Stimulated activated CD4-positive, alpha-beta T cell treated with anti-CD3 and anti-CD28 coated beads, Interleukin-1b, Interleukin-23, amount 100 ng/mL, for 24 hours (primary cell): ENCODE measurements around the gene CRIM1.

Experiments
- DNase-seq, 4 experiments: peaks; one replicate each; pipeline ENCODE4 v3.0.0-alpha.2; 2020; ENCODE audit warnings: low read depth in 4 of 4, low spot score in 1 of 4

The CRIM1 gene

DNA sequence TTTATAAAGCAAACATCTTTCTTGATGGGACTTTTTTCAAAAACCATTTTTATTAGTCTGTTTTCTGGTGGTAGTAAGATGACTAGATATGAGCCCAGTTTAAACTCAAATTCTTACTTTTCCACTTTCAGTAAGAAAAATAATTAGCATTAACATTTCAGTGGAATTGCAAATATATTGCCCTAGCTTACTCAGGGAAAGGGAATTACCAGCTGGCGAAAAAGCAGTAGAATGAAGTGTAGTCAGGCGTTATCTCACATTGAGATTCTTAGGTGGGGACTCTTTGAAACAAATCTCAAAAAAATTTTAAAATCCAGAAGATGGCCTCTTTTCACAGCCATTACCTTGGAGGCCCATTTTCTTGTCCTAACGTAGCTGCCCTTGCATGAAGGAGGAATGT, 65.8 kb downstream of the CRIM1 start:
- DNase-seq = no peak

DNA sequence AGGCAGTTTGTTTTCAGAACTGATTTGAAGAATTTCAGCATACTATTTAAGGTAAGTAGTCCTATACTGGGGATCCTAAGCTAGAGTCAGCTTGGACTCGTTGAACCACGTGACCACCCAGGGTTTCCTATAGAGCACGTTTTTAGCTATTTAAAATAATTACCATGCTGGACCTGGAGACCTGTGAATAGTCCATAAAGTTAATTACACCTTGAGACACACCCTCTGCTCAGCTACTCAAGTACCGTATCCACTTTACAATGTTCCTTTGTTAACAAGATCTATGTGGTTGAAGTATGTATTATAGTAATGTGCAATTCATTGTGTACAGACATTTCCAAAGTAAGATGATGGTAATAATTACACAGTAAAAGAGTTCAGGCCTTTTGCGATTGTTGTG, 67.6 kb downstream of the CRIM1 start:
- no peak for DNase-seq

DNA sequence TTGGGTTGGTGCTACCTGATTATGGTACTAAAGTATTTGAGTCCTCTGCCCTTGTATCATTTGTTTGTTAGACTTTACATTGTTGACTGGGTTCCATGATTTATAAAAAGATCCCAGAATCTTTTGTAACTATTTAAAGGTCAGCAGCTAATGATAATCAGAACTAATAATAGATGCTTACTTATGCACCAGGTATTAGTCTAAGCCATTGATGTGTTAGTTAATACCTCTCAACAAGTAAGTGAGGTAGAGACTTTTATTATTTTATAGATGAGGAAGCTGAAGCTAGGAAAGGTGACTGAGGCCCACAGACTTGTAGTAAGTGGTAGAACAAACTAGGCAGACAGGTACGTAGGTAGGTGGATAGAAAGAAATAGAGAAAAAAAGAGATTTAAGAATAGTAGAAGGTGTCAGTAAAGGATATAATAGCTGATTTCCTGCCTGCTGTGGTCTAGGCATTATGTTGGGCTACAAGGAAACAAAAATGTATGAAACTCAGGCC, 68.1 kb downstream of the CRIM1 start:
- no peak for DNase-seq

DNA sequence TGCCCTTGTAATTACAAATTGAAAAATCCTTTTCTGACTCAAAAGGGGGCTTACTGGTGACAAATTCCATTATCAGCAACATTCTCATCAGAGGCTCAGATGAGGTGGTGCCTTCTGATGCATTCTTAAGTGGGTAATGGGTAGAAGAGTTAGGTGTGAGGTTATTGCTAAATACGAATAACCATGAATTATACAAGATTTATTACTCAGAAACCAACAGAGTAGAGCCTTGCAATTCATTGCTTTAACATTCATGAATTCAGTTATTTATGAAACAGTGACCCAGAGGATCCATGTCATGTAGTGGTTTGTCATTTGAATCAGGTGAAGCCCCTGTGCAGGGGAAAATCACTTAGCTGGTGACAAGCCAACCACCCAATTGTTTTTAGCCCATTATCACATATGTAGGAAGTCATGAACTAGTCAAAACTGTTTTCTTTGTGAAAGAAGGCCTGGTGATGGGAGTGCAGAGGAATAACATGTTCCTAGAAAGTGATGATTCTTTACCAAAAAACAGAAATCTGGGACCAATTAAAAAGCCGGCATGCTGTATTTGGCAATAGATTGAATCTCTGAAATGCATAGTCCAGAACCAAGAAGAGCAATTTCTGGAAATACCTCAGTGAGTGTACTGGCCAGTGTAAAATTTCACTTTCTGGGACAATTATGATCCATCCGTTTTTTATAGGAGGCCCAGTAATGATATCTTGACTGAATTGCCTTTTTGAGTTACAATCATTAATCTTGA, 70.2 kb downstream of the CRIM1 start:
- DNase-seq = no peak

DNA sequence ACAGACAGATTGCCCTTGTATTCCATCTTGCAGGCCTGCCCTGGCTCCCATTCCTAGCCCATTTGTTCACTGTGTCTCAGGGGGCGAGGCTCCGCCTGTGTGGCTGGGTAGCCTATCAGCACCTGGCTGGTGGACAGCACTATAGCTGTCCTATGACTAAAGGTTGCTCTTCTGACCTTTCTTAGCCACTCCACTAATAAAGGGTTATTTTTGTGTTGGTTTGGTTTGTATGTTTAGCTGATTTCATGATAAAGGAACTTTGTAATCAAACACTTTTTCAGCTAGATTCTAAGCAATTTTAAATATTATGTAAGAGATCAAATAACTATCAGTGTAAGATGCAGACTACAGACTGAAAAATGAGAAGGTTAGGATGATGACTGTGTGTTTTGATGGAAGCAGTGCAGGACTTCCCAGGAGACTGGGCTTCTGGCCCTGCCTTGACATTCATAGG, 72.2 kb downstream of the CRIM1 start:
- no peak for DNase-seq

DNA sequence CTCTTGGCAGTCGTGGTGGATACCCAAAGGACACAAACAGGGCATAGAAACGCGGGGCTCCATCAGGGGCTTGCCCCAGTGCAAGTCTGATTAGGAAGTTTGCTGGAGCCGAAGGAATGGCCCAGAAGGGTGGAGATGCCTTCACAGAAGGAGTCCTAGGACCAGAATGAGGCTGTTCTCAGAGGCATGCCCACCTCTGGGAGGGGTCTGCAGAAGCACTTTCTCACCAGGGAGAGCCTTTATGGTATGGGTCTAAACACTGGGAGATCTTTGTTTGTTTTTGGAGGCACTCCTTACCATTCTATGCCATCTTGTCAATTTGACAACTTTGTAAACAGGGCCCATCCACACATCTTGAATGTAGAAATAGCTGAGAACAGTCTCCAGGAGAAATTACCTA, 75.0 kb downstream of the CRIM1 start:
- DNase-seq = no peak

DNA sequence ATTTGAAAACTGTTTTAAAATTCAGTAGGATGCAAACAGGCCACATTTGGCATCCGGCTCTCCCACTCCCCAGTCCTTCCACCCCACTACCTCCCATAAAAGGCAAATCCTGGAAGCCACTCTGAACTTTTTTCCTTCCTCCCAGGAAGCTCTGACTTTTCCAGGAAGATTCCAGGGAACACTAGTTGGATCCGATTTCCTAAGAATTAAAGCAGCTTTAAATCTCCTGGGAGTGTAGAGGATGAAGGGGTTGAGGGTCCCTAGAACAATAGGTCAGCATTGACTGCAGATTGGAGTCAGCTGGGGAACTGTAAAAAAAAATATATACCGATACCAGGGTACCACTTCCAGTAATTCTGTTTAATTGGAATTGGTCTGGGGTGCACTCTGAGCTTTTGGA, 76.9 kb downstream of the CRIM1 start:
- DNase-seq = no peak

DNA sequence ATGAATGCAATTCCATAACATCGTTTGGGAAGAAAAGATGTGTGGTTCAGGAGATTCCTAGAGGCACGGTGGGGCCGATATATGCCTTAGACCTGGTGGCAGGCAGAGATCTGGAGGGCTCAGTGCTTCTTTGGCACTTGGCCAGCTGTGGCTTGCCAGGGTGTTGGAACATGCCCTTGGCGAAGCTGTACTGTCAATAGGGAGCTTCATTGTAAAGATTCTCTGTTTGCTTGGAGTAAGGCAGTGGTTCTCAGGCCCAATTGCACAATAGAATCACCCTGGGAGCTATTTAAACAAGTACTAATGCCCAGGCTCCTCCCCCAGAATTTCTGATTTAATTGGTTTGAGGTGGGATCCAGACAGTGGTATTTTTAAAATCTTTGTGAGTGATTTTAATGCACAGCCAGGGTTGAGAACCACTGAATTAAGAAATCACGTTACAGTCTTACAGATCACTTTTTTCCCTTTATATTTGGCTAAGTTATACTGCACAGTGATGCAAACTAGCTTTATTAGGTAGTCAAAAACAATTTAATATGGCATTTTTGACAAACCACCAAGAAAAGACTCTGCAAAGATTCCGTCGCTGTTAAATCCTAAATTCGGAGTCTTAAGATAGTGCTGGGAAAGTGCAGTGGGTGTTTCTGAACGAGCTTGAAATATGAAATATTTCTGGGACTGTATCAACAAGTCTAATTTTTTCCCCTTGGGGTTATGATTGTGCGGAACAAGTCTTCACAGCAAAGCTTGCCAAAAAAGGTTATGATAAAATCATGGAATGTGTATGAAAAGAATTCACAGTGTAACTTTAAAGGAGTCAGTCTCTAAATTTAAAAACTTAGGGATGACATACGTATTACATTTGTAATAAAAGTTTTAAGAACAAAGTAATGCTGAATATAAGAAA, 78.0 kb downstream of the CRIM1 start:
- DNase-seq = no peak

DNA sequence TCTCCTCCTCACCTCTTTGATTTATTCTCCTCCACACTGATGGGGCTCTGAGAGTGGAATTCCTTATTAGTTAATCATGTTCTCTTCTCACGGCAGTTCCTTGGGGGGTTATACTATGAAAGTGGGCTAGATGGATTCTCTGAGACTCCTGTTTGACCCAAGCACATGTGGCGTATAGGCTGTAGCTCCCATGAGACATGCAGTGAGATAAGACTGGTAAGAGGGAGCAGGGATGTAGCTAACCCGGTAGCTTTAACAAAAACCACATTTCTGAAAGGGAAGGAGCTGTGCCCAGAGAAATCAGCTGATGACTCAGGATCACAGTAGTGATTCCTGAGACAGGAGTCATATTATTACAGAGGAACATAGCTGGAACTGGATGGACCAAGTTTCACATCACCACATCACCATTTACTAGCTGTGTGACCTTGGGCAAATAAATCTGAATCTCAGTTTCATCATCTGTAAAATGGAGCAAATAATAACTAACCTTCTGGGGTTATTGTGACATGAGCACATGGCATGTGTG, 82.9 kb downstream of the CRIM1 start:
- no peak for DNase-seq

DNA sequence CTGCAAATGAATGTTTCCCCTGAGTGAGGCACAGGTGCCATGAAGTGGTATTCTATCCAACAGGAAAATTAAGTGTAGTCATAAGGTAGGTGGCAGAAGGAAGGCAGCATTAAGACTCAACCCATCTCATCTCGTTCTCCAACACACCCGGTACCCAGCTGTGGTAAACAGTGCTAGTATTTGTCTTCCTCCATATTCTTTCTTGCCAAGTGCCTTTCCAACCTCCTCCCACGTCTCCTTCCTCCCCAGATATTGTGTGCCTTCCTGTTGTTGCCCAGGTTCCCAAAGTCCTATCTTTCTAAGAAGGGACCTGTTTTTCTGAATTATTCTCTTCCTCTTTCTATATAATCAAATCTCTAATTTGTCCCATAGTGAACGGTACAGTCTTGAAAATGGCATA, 83.5 kb downstream of the CRIM1 start:
- no peak for DNase-seq

DNA sequence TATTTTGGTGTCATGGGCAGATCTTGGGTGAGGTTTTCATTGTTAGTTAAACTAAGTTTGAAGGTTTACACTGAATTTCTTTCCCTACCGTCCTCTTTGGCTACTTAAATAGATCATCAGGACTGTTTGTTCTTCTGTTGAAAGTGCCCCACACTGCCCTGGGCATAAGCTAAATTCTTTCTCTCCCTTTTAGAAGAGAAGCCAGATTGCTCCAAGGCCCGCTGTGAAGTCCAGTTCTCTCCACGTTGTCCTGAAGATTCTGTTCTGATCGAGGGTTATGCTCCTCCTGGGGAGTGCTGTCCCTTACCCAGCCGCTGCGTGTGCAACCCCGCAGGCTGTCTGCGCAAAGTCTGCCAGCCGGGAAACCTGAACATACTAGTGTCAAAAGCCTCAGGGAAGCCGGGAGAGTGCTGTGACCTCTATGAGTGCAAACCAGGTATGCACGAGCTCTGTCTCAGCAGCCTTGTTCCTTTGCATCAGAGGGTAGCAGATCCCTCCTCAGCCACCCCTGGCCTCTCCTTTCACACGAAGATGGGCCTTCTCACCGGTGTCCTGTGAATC, 85.6 kb downstream of the CRIM1 start:
- DNase-seq = no peak

DNA sequence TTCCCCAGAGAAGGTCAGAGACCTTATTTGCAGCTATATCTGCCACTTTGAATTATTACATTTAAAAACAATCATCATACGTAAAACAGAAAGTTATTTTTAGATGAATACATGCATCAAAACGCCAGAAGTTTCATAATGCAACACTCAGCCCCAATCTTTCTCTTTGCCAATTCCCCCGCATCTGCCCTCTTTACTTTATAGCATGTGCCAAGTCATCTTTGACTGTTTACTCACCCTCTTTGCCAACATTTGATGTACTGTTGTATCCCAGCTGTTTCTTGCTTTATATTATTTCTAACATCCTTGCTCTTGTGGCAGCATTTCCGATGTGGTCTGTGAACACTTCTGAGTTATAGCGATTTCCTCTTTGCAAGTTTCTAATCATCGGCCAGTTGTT, 86.2 kb downstream of the CRIM1 start:
- DNase-seq = no peak

DNA sequence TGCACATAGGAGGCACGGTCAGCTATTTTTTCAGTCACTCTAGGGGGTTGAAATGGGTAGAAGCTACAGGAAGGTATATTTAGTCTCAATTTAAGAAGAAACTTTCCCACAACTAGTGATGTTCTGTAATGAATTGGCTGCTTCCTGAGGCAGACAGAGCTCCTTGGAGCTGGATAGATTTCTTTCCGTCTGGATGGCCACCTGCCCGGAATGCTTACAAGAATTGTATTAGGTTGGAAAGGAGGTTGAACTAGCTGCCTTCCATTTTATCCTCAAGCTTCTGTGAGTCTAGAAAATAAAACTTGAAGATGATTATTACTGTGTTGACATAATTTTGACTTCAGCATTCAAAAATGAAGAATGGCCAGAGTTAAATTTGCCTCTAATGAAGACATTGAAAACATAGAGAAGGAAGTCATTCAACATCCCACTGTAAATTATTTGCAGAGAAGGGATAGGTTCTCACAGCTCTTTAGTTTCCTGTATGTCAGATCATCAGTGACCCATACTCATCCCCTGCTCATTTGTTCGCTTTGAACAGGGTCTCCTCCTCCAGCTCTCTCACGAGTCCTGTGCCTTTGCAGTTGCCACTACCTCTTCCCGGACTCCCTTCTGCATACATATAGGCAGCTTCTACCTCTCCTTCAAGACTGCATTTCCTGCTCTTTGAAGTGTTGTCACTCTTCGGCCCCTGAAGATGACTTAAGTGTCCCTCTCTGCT, 88.8 kb downstream of the CRIM1 start:
- no peak for DNase-seq

DNA sequence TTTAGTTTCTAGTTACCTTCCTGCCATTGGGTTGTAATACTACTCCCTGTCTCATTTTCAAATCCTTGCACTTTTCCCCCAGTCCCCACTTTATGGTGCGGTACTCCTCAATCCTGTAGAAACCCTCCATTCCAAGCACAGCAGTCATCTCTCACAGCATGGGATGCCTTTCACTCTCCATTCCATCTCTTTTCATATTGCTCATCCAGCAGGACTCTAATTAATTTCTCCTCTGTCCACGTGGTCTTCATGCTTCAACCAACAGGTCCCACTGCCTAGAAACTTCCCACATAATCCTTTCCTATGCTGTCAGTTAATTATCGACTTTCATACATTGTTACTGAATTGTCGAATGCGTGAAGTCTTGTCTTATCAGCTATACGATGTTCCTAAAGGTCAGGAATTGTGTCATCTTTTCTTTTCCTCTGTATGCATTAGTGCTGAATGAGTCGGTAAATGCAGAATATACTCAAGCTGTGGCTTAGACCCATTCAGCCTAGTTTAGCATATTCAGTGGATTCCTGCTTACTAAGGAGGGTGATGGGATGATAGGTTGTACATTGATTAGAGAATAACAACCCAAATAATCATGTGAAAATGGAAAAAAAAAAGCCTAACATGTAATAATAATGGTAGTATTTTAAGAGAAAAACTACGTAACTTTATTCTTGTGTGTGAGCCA, 89.7 kb downstream of the CRIM1 start:
- DNase-seq = no peak

DNA sequence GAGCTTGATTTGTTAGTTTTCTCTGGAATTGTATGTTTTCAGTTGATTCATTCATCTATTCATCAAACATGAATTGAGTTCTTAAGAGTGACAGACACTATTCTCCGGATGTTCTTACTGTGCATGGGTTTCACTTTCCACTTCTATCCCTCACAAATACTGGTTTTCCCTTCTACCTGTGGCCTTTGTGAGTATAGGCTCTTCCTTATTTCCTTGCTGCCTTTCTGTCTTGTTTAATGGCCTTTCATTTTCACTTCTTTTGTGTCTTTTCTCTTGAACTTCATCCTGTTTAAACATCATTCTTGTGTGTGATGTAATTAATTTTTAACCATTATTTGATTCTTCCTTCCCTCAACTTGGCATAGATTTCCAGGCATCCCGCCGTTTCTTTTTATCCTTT, 90.7 kb downstream of the CRIM1 start:
- no peak for DNase-seq

DNA sequence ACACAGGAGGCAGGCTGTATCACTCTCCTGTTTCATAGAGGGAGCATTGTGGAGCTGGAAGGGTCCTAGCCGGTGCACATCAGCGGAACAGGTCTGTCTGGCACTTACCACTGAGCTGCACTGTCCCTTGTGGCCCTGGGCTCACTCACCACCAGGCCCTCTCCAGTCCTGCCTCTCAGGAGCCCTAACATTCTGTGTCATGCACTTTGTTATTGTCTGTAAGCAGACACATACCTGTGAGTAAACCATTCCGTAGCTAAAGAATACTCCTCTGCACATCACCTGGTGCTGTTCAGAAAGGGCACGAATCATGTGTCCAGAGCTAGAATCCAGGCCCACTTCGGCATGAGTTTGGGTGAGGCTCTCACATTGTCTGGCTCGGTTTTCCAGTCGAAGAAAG, 93.6 kb downstream of the CRIM1 start:
- DNase-seq = no peak

DNA sequence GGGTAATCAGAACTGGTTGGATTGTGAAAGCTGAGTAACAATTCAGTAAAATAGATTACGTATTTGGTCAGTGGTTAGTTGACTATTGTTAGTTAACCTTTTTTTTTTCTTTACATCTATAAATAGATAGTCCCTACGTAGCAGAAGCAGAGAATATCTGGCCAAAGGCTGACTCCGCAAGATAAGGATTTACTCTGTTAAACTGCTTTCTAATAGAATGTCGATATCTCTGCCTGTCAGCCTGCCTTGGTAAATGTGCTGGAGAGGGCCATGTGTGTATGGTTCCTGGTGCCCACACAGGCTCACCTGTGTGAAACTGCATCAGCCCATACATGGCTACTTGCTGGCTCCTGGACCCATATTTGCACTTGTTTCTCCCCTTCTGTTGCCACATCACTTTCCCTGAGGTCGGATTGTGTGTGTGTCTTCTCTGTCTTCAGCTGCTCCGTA, 94.4 kb downstream of the CRIM1 start:
- DNase-seq = no peak

DNA sequence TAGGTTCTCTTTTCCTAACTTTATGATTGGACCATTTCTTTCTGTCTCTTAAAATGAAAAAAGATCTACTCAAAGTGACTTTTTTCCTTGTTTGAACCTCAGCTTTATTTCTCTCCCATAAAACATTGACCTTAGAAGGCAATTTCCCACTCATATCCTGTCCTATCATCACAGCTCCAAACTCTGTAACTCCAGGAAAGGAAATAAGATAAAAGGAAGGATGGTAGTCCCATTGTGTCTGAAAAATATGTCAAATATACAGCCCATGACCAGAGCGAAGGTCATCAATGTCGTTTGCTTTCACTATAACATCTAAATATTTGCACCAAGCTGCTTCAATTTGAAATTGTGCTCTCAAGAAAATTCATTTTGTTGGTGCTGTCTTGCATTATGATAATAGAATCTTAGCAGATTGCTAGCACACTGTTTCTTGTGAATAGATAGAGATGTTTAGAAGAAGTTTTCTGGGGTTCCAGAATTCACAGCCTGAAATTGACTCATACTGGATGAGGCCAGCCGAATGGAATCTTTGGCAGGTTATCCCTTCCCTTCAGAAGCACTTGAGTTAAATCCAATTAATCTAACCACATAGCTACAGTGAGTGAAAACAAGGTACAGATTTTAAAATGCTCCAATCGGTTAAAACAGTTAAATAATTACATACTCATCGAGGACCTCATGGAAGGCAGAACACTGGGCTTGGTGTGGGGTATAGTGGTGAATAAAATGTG, 95.1 kb downstream of the CRIM1 start:
- no peak for DNase-seq

DNA sequence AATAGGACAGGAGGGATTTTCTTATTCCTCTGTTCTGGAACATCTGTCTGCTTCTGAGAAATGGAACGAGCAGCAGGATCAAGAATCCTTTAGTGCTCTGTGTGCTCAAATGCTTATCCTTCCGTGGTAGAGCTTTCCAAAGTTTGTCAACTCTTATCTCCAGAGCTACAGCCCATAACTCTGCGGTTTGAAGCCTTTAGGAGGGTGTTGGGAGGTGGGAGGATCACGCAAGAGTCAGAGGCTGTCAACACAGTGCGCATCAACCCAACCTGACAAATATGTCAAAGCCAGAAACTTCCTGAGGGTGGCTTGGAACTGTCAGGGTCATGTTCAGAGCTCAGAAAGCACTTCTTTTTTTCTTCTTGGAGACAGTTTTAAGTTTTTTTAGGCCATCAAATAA, 95.9 kb downstream of the CRIM1 start:
- no peak for DNase-seq

DNA sequence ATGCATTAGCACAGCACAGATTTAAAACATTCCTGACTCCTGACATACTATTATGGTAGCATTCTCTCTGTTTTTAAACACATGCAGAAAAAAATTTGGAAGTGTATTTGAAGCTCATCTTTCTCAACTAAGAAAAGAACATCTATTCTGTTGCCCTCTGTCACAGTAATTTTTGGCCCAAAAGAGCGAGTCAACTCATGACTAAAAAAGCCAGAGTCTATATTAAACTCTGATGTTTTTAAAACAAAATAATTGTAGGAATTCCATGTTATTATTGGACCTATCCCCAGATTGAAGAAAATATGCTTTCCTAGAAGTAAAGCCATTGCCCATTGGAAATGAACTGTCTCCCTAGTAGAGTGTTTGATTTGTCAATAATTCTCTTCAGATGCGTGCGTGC, 96.7 kb downstream of the CRIM1 start:
- DNase-seq = no peak
